ENCODE data around the gene PLXNA4. TPM values are rescaled to one million over a fixed set of nuclear protein-coding genes. Genes with fewer than 3 reads are reported as not detected.

PLXNA4 gene
- total and polyA plus RNA-seq, 2 donors (not counting 1 experiment from before 2014, with no cell fraction given): not detected

DNA sequence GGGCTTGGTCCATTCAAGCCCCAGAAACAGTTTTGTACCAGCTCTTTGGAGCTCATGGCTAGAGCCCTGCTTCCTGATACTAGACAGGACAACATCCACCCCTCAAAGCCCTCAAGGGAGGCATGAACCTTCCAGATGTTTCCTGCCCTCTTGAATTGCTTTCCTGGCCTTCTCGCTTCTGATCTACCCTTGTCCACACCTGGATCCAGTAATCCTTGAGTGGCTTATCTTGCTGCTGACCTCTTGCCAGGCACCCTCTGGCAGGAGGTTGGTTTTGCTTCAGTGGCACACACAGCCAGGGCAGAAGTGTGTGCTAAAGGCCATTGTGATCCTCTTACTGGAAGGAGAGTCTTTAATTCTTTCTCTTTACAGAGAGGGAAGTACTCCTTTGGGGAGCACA, 495.8 kb downstream of the PLXNA4 start:
- no peaks in the 10 kb centered on the region for H3K4me1 ChIP-seq (ENCODE audit: control insufficient read depth in 2 of 2, insufficient read depth in 2 of 2, low read length in 2 of 2)
- H3K4me2 ChIP-seq (replicated peaks; ENCODE audit: low read depth, low read length, poor library complexity, severe bottlenecking): no peak overlapping the region
- H3K4me1 Mint-ChIP-seq: no peaks in the 10 kb centered on the region
- peaks cover 0 to 2% (median 0%) of the 10 kb centered on the region in 3 donors for H3K9me3 ChIP-seq (ENCODE audit: control extremely low read depth in 1 of 3, control insufficient read depth in 2 of 3, insufficient read depth in 1 of 3, low read length in 2 of 3)
- no peaks in the 10 kb centered on the region for H3K79me2 ChIP-seq (ENCODE audit: control insufficient read depth, insufficient read depth, low read length)
- no peak for TF ChIP-seq CTCF (IDR thresholded peaks at IDR 0.05)
- TF ChIP-seq EZH2 (IDR thresholded peaks at IDR 0.05; ENCODE audit: borderline replicate concordance, insufficient read depth, low read depth, low read length, poor library complexity, severe bottlenecking): no peak
- POLR2A ChIA-PET: no interaction called here
- intact Hi-C loops (cut with micrococcal nuclease): no loop called here
- H4K20me1 ChIP-seq (ENCODE audit: control insufficient read depth, insufficient read depth, low read length, poor library complexity, severe bottlenecking): no peaks in the 10 kb centered on the region
- H3K4me3 ChIP-seq (ENCODE audit: control extremely low read depth in 1 of 5, extremely low read depth in 1 of 5, insufficient read depth in 1 of 5, low read depth in 2 of 5, low read length in 4 of 5): no peak overlapping the region
- H3K27me3 Mint-ChIP-seq: peaks cover 22% of the 10 kb centered on the region
- ATAC-seq (ENCODE audit: low read depth) (no peak), DNase-seq (no peak)
- H3K4me3 Mint-ChIP-seq: no peak overlapping the region
- no peaks in the 10 kb centered on the region for H3K27me3 ChIP-seq (replicated peaks in 1 of 4; ENCODE audit: control extremely low read depth in 1 of 4, control insufficient read depth in 3 of 4, insufficient read depth in 4 of 4, low read length in 3 of 4)
- H3K27ac ChIP-seq (ENCODE audit: low read length in 2 of 2): no peak overlapping the region
- no peak overlapping the region for H3K27ac Mint-ChIP-seq
- WGBS (ENCODE audit: insufficient coverage): 0% methylated on average over 1 of the region's 1 CpG
- CTCF ChIA-PET: no interaction called here
- H3K9ac ChIP-seq (ENCODE audit: low read length): no peak overlapping the region
- no peaks in the 10 kb centered on the region for H3K36me3 ChIP-seq (replicated peaks in 1 of 2; ENCODE audit: control extremely low read depth in 1 of 2, control insufficient read depth in 1 of 2, extremely low read depth in 1 of 2, insufficient read depth in 2 of 2, low read length in 1 of 2)
- H2AFZ ChIP-seq (ENCODE audit: insufficient read depth, low read depth, low read length, poor library complexity, severe bottlenecking): no peak overlapping the region
- no peaks in the 10 kb centered on the region for H3K9me3 Mint-ChIP-seq (ENCODE audit: insufficient read depth)

DNA sequence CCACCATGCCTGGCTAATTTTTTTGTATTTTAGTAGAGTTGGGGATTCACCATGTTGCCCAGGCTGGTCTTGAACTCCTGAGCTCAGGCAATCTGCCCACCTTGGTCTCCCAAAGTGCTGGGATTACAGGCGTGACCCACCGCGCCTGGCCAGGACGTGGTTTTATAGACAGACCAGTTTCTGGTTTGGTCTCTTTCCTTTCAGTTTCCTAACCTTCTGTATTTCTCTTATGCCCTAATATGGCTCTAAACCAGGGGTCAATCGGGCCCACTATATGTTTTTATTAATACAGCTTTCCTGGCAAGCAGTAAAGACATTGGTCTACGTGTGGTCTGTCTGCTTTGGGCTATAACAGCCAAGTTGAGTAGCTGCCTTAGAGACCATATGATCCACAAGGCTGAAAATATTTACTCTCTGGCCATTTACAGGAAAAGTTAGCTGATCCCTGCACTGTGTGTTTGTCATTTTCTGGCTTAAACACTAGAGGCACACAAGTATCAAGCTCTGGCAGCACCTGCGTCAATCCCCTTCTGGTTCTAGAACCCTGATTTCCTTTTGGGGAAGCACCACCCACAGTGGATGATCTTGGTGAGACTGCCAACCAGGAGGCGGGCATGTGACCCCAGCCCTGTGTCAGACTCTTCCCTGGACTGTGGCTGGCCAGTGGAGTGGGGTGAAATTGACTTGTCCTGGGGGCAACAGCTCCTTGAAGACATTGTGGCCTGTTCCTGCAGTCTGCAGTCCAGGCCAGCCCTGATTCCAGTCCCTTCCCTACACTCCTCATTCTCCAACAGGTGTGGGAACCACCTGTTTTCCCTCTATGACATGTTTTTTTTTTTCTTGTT, 497.2 kb downstream of the PLXNA4 start:
- Histone ChIP-seq H4K20me1 (ENCODE audit: control insufficient read depth, insufficient read depth, low read length, poor library complexity, severe bottlenecking) (no peaks in the 10 kb centered on the region), H3K36me3 (replicated peaks in 1 of 2; ENCODE audit: control extremely low read depth in 1 of 2, control insufficient read depth in 1 of 2, extremely low read depth in 1 of 2, insufficient read depth in 2 of 2, low read length in 1 of 2) (no peaks in the 10 kb centered on the region), H3K4me3 (ENCODE audit: control extremely low read depth in 1 of 5, extremely low read depth in 1 of 5, insufficient read depth in 1 of 5, low read depth in 2 of 5, low read length in 4 of 5) (no peak overlapping the region), H2AFZ (ENCODE audit: insufficient read depth, low read depth, low read length, poor library complexity, severe bottlenecking) (no peak overlapping the region), H3K9me3 (ENCODE audit: control extremely low read depth in 1 of 3, control insufficient read depth in 2 of 3, insufficient read depth in 1 of 3, low read length in 2 of 3) (peaks cover 0 to 2% (median 0%) of the 10 kb centered on the region in 3 donors), H3K27ac (ENCODE audit: low read length in 2 of 2) (no peak overlapping the region), H3K4me2 (replicated peaks; ENCODE audit: low read depth, low read length, poor library complexity, severe bottlenecking) (no peak overlapping the region), H3K4me1 (ENCODE audit: control insufficient read depth in 2 of 2, insufficient read depth in 2 of 2, low read length in 2 of 2) (no peaks in the 10 kb centered on the region), H3K9ac (ENCODE audit: low read length) (no peak overlapping the region), H3K27me3 (replicated peaks in 1 of 4; ENCODE audit: control extremely low read depth in 1 of 4, control insufficient read depth in 3 of 4, insufficient read depth in 4 of 4, low read length in 3 of 4) (no peaks in the 10 kb centered on the region), H3K79me2 (ENCODE audit: control insufficient read depth, insufficient read depth, low read length) (no peaks in the 10 kb centered on the region)
- ATAC-seq (ENCODE audit: low read depth) (no peak), DNase-seq (no peak)
- 77% methylated on average over 7 of the region's 8 CpGs for WGBS (ENCODE audit: insufficient coverage)
- Mint-ChIP-seq H3K4me1 (no peaks in the 10 kb centered on the region), H3K27ac (no peak overlapping the region), H3K9me3 (ENCODE audit: insufficient read depth) (no peaks in the 10 kb centered on the region), H3K27me3 (peaks cover 22% of the 10 kb centered on the region), H3K4me3 (no peak overlapping the region)
- ChIA-PET CTCF (no interaction called here), POLR2A (no interaction called here)
- TF ChIP-seq EZH2 (IDR thresholded peaks at IDR 0.05; ENCODE audit: borderline replicate concordance, insufficient read depth, low read depth, low read length, poor library complexity, severe bottlenecking) (no peak), CTCF (IDR thresholded peaks at IDR 0.05) (no peak)
- intact Hi-C loops (cut with micrococcal nuclease): no loop called here

All from B cell (primary cell).